GM12878 (cell line): ENCODE data around the gene CEBPG. TPM values are rescaled to one million over a fixed set of nuclear protein-coding genes. Genes with fewer than 3 reads are reported as not detected.

Experiments
- ATAC-seq: fragments of 200-7000 bp; cut with Tn5 transposase; 3 replicates; pipeline ENCODE4 v1.9.1; 2020; ENCODE audit warnings: mild to moderate bottlenecking, moderate library complexity
- BruUV-seq: library from RNA; stranded (reverse); fragments of 400-500 nt; replicated peaks from 2 replicates; lab custom pipeline; 2021; lab: Mats Ljungman, UMichigan
- CTCF ChIA-PET: fragments of 300-600 bp; sonication (Branson Sonifier 250); formaldehyde crosslinking; extraction: SDS; loops from one replicate; lab custom pipeline; 2021; ENCODE audit warnings: inconsistent platforms; lab: Yijun Ruan, JAX
- POLR2A ChIA-PET: fragments of 350-600 bp; formaldehyde crosslinking; extraction: SDS; loops from one replicate; lab custom pipeline; 2021; ENCODE audit warnings: inconsistent platforms; lab: Charles Lee
- RAD21 ChIA-PET: fragments of 300-600 bp; sonication (Branson Sonifier 250); formaldehyde crosslinking; loops from one replicate; lab custom pipeline; 2023; ENCODE audit warnings: antibody characterized with exemption; ENCODE audit not compliant: unreplicated experiment; lab: Charles Lee
- SMC1A ChIA-PET: fragments of 300-600 bp; sonication (Branson Sonifier 250); formaldehyde crosslinking; loops from one replicate; lab custom pipeline; 2023; ENCODE audit not compliant: unreplicated experiment, uncharacterized antibody; lab: Charles Lee
- DNase-seq: peaks from one replicate; pipeline ENCODE4 v3.0.0-alpha.2; 2011; ENCODE audit warnings: low read depth, low spot score
- FAIRE-seq: peaks from 3 replicates; lab custom pipeline; 2011; peaks lifted over from hg19 to GRCh38; lab: Jason Lieb, UNC
- H2AFZ ChIP-seq: 2 replicates; pipeline ENCODE4 v1.6.0; 2011; ENCODE audit warnings: low read depth, low read length, control low read depth; ENCODE audit not compliant: control insufficient read depth
- H3K27ac ChIP-seq: 2 replicates; pipeline ENCODE4 v1.5.1; 2011; ENCODE audit warnings: control low read depth; ENCODE audit not compliant: control insufficient read depth, insufficient read depth
- H3K27me3 ChIP-seq, 2 experiments: replicated peaks in 1 of 2; 2 replicates each; pipeline versions ENCODE4 v1.6.0 to v1.6.1; 2011; ENCODE audit warnings: low read length in 1 of 2; ENCODE audit not compliant: control insufficient read depth in 2 of 2, insufficient read depth in 2 of 2
- H3K36me3 ChIP-seq, 2 experiments: 2 replicates each; pipeline ENCODE4 v1.5.1; 2011; ENCODE audit warnings: low read length in 1 of 2; ENCODE audit not compliant: control insufficient read depth in 2 of 2, insufficient read depth in 2 of 2
- H3K4me1 ChIP-seq: 2 replicates; pipeline ENCODE4 v1.6.1; 2011; ENCODE audit warnings: mild to moderate bottlenecking, low read length, moderate library complexity, mixed read lengths; ENCODE audit not compliant: control insufficient read depth, insufficient read depth
- H3K4me2 ChIP-seq: 2 replicates; pipeline ENCODE4 v1.6.0; 2011; ENCODE audit warnings: control low read depth; ENCODE audit not compliant: control insufficient read depth, insufficient read depth
- H3K4me3 ChIP-seq: fragments of 200-600 bp; sonication (generic); 2 replicates; pipeline ENCODE4 v1.5.1; 2016
- H3K79me2 ChIP-seq: 2 replicates; pipeline ENCODE4 v1.6.0; 2011; ENCODE audit warnings: low read length; ENCODE audit not compliant: control insufficient read depth, insufficient read depth
- H3K9ac ChIP-seq: 2 replicates; pipeline ENCODE4 v1.8.0; 2011; ENCODE audit warnings: low read length, control low read depth, mixed read lengths; ENCODE audit not compliant: control insufficient read depth, insufficient read depth
- H3K9me3 ChIP-seq: replicated peaks from 3 replicates; pipeline ENCODE4 v1.5.1; 2011; ENCODE audit warnings: mild to moderate bottlenecking, low read length; ENCODE audit not compliant: control insufficient read depth, insufficient read depth
- H4K20me1 ChIP-seq: 2 replicates; pipeline ENCODE4 v1.6.0; 2011; ENCODE audit not compliant: control insufficient read depth, insufficient read depth
- CTCF ChIP-seq, 3 experiments: IDR thresholded peaks in 2 of 3; conservative IDR thresholded peaks in 1 of 3; 2 replicates each; pipeline ENCODE4 v1.5.1; 2011; ENCODE audit warnings: low read depth in 3 of 3, low read length in 3 of 3, mild to moderate bottlenecking in 3 of 3, control low read depth in 2 of 3, moderate library complexity in 2 of 3, inconsistent platforms in 1 of 3, mixed read lengths in 1 of 3; ENCODE audit not compliant: control insufficient read depth in 2 of 3, insufficient read depth in 1 of 3; ENCODE audit errors: extremely low read depth in 1 of 3
- LARP7 ChIP-seq: fragments of 450-650 bp; IDR thresholded peaks from 2 replicates; pipeline ENCODE4 v1.6.1; 2017; ENCODE audit warnings: mild to moderate bottlenecking
- NFYA ChIP-seq: IDR thresholded peaks from 2 replicates; pipeline ENCODE4 v1.6.1; 2011; ENCODE audit warnings: low read depth, mild to moderate bottlenecking, low read length, improper control_type of control experiment, borderline replicate concordance
- NR2F1 ChIP-seq: fragments of 450-650 bp; conservative IDR thresholded peaks from 2 replicates; pipeline ENCODE4 v1.6.1; 2017; ENCODE audit warnings: mild to moderate bottlenecking
- POLR2A ChIP-seq: IDR thresholded peaks from 2 replicates; pipeline ENCODE4 v1.6.1; 2011; ENCODE audit warnings: low read depth, mild to moderate bottlenecking, low read length
- RELA ChIP-seq: fragments of 450-650 bp; IDR thresholded peaks from 2 replicates; pipeline ENCODE4 v1.8.0; 2014; ENCODE audit warnings: borderline replicate concordance; ENCODE audit not compliant: partially characterized antibody
- SMAD5 ChIP-seq: IDR thresholded peaks from 2 replicates; pipeline ENCODE4 v1.6.1; 2016; ENCODE audit warnings: antibody characterized with exemption, low read depth
- SMARCA5 ChIP-seq: fragments of 450-650 bp; IDR thresholded peaks from 2 replicates; pipeline ENCODE4 v1.6.1; 2017; ENCODE audit warnings: mild to moderate bottlenecking
- SREBF1 ChIP-seq: IDR thresholded peaks from 2 replicates; pipeline ENCODE4 v1.6.1; 2012; ENCODE audit warnings: mild to moderate bottlenecking, low read length
- SREBF2 ChIP-seq: IDR thresholded peaks from 2 replicates; pipeline ENCODE4 v1.6.1; 2012; ENCODE audit warnings: mild to moderate bottlenecking, low read length
- SRF ChIP-seq, 2 experiments: IDR thresholded peaks; 2 replicates each; pipeline ENCODE4 v1.6.1; 2011; ENCODE audit warnings: low read depth in 2 of 2, low read length in 2 of 2, mild to moderate bottlenecking in 1 of 2, moderate library complexity in 1 of 2
- STAT3 ChIP-seq: IDR thresholded peaks from 2 replicates; pipeline ENCODE4 v1.6.1; 2011; ENCODE audit warnings: low read depth, low read length, improper control_type of control experiment
- SUZ12 ChIP-seq: fragments of 200-600 bp; sonication (generic); IDR thresholded peaks from one replicate; pipeline ENCODE4 v1.6.1; 2018; ENCODE audit warnings: antibody characterized with exemption, mild to moderate bottlenecking; ENCODE audit not compliant: unreplicated experiment
- WGBS: methylation state at CpG from one replicate; pipeline ENCODE4 v1.1.6; 2016; ENCODE audit warnings: low lambda C conversion rate; ENCODE audit not compliant: insufficient replicate concordance, insufficient coverage; ENCODE audit errors: missing lambda C conversion rate; 5-methylcytosine and 5-hydroxymethylcytosine counted together
- in situ Hi-C: fragments of 300-500 bp; cut with MboI; formaldehyde crosslinking; loops from 9 replicates; pipeline ENCODE4 v1.14.3; 2018; ENCODE audit warnings: mixed read lengths
- intact Hi-C: fragments of 100-400 bp; cut with micrococcal nuclease; formaldehyde crosslinking; loops from one replicate; pipeline ENCODE4 v1.14.2; 2022; ENCODE audit not compliant: unreplicated experiment
- polyA plus RNA-seq, 11 experiments: library from polyadenylated mRNA; depleted of rRNA in 4 of 11; unstranded in 6 of 11; stranded (reverse) in 5 of 11; fragments of >200 nt; fragmentation: Nextera tagmentation in 4 of 11; fragmentation: Illumina TruSeq in 1 of 11; extraction: Ambion mirVana in 4 of 11; extraction: Trizol in 1 of 11; gene quantifications; 1 replicate in 1 of 11; 2 replicates in 10 of 11; pipeline versions ENCODE4 v1.2.1 to v1.2.3, GENCODE V29; 2011 to 2016; ENCODE audit warnings: inconsistent platforms in 2 of 11, missing spikeins in 2 of 11, low read depth in 1 of 11
- total RNA-seq, 4 experiments: library from RNA; depleted of rRNA in 3 of 4; stranded (reverse); fragments of >200 nt in 3 of 4; fragmentation: Illumina TruSeq in 1 of 4; extraction: Trizol in 1 of 4; gene quantifications; 2 replicates each; pipeline versions ENCODE4 v1.2.1 to v1.2.3, GENCODE V29; 2013 to 2021
- TF ChIP-seq, protein P1 (sequence below): fragments of 450-650 bp; IDR thresholded peaks from 2 replicates; pipeline ENCODE4 v1.6.1; 2017; ENCODE audit warnings: antibody characterized with exemption, mild to moderate bottlenecking, moderate library complexity
- TF ChIP-seq, protein P2 (sequence below): IDR thresholded peaks from 2 replicates; pipeline ENCODE4 v1.6.1; 2011; ENCODE audit warnings: low read depth, mild to moderate bottlenecking, low read length, moderate library complexity, borderline replicate concordance; ENCODE audit errors: extremely low read depth
- TF ChIP-seq, protein P3 (sequence below): fragments of 450-650 bp; IDR thresholded peaks from 2 replicates; pipeline ENCODE4 v1.6.1; 2016; ENCODE audit warnings: mild to moderate bottlenecking
- TF ChIP-seq, protein P4 (sequence below): fragments of 450-650 bp; IDR thresholded peaks from 2 replicates; pipeline ENCODE4 v1.6.1; 2017; ENCODE audit warnings: borderline replicate concordance

The CEBPG gene
- total and polyA plus RNA-seq, 10 of the 15 experiments (the other 5 are each of a cell fraction or from before 2014, with no cell fraction given): 5.2 to 22.4 (median 20.0) TPM

DNA sequence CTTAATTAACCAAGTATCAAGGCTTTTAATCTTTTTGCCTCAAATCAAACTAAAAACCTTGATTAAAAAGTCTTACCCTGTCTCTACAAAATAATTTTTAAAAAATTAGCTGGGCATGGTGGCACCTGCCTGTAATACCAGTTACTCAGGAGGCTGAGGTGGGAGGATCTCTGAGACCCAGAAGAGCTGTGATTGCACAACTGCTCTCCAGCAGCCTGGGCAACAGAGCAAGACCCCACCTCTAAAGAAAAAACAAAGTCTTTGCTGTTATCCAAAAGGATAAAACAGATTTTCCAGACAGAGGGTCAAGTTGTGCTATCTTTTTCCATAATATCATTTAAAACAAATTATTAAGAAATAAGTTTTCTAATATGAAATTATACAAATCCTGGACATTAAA lies 26.8 kb upstream of the CEBPG start (continued):
- TF ChIP-seq, protein P1, sequence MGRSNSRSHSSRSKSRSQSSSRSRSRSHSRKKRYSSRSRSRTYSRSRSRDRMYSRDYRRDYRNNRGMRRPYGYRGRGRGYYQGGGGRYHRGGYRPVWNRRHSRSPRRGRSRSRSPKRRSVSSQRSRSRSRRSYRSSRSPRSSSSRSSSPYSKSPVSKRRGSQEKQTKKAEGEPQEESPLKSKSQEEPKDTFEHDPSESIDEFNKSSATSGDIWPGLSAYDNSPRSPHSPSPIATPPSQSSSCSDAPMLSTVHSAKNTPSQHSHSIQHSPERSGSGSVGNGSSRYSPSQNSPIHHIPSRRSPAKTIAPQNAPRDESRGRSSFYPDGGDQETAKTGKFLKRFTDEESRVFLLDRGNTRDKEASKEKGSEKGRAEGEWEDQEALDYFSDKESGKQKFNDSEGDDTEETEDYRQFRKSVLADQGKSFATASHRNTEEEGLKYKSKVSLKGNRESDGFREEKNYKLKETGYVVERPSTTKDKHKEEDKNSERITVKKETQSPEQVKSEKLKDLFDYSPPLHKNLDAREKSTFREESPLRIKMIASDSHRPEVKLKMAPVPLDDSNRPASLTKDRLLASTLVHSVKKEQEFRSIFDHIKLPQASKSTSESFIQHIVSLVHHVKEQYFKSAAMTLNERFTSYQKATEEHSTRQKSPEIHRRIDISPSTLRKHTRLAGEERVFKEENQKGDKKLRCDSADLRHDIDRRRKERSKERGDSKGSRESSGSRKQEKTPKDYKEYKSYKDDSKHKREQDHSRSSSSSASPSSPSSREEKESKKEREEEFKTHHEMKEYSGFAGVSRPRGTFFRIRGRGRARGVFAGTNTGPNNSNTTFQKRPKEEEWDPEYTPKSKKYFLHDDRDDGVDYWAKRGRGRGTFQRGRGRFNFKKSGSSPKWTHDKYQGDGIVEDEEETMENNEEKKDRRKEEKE: no peak
- TF ChIP-seq SREBF2 (no peak), SMARCA5 (no peak)
- TF ChIP-seq, protein P2, sequence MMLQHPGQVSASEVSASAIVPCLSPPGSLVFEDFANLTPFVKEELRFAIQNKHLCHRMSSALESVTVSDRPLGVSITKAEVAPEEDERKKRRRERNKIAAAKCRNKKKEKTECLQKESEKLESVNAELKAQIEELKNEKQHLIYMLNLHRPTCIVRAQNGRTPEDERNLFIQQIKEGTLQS: no peak
- TF ChIP-seq, protein P3, sequence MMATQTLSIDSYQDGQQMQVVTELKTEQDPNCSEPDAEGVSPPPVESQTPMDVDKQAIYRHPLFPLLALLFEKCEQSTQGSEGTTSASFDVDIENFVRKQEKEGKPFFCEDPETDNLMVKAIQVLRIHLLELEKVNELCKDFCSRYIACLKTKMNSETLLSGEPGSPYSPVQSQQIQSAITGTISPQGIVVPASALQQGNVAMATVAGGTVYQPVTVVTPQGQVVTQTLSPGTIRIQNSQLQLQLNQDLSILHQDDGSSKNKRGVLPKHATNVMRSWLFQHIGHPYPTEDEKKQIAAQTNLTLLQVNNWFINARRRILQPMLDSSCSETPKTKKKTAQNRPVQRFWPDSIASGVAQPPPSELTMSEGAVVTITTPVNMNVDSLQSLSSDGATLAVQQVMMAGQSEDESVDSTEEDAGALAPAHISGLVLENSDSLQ: no peak

- Histone ChIP-seq H2AFZ (no peak overlapping the region), H4K20me1 (no peaks in the 10 kb centered on the region), H3K4me3 (no peak overlapping the region), H3K4me2 (no peak overlapping the region), H3K79me2 (no peaks in the 10 kb centered on the region), H3K9ac (no peak overlapping the region), H3K36me3 (no peaks in the 10 kb centered on the region), H3K4me1 (no peaks in the 10 kb centered on the region), H3K27ac (no peak overlapping the region), H3K27me3 (no peaks in the 10 kb centered on the region), H3K9me3 (no peaks in the 10 kb centered on the region)
- ATAC-seq (no peak), DNase-seq (no peak), FAIRE-seq (no peak)
- TF ChIP-seq STAT3: no peak
- no peak for TF ChIP-seq SRF (IDR thresholded peaks at IDR 0.05; ENCODE audit: low read depth in 2 of 2, low read length in 2 of 2)
- TF ChIP-seq SMAD5: no peak
- no peak for TF ChIP-seq CTCF (IDR thresholded peaks at IDR 0.05 in 2 of 3, conservative IDR thresholded peaks at IDR 0.05 in 1 of 3; ENCODE audit: control insufficient read depth in 2 of 3, extremely low read depth in 1 of 3, insufficient read depth in 1 of 3, low read depth in 3 of 3, low read length in 3 of 3)
- no peak for TF ChIP-seq RELA
- TF ChIP-seq NFYA: no peak
- no peak for TF ChIP-seq NR2F1
- TF ChIP-seq POLR2A: no peak
- TF ChIP-seq SUZ12: no peak
- no peak for TF ChIP-seq LARP7
- TF ChIP-seq, protein P4, sequence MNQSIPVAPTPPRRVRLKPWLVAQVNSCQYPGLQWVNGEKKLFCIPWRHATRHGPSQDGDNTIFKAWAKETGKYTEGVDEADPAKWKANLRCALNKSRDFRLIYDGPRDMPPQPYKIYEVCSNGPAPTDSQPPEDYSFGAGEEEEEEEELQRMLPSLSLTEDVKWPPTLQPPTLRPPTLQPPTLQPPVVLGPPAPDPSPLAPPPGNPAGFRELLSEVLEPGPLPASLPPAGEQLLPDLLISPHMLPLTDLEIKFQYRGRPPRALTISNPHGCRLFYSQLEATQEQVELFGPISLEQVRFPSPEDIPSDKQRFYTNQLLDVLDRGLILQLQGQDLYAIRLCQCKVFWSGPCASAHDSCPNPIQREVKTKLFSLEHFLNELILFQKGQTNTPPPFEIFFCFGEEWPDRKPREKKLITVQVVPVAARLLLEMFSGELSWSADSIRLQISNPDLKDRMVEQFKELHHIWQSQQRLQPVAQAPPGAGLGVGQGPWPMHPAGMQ: no peak
- no peak for TF ChIP-seq SREBF1
- ChIA-PET POLR2A (no interaction called here), SMC1A (no interaction called here), RAD21 (no interaction called here), CTCF (no interaction called here)
- in situ Hi-C loops: no loop called here
- 35% methylated on average over 10 of the region's 10 CpGs for WGBS
- intact Hi-C loops: no loop called here
- no TSS peak for BruUV-seq
These were observed 26.2 kb upstream of the CEBPG start for GRCh38 chr19:33347300-33347699.
